NOMO-1 treated with dmso at 0.1 percent for 144 hours (cell line): Measurements from ENCODE around the gene RER1.
"Not testable (repeated sequence)": the region's sequence is repeated elsewhere in the genome, so short reads cannot be mapped to it uniquely, and the experiment has no call there.

Experiments used
- DNase-seq: peaks from one replicate; lab custom pipeline; 2025; ENCODE audit not compliant: unreplicated experiment; lab: John Stamatoyannopoulos, UW

The RER1 gene

DNA sequence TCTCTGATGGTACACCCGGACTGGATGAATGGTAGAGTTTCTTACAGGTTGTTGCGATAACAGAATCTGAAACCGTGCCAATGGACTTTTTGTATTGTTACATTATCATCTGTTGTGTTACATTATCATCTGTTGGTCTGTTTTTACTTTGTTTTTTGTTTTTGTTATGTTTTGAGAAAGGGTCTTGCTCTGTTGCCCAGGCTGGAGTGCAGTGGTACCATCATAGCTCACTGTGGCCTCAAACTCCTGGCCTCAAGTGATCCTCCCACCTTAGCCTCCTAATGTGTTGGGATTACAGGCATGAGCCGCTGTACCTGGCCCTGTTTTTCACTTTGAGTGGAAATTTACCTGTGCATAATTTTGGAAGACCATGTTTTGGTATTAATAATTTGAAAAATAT lies 30.9 kb downstream of the RER1 start:
- no peak for DNase-seq

DNA sequence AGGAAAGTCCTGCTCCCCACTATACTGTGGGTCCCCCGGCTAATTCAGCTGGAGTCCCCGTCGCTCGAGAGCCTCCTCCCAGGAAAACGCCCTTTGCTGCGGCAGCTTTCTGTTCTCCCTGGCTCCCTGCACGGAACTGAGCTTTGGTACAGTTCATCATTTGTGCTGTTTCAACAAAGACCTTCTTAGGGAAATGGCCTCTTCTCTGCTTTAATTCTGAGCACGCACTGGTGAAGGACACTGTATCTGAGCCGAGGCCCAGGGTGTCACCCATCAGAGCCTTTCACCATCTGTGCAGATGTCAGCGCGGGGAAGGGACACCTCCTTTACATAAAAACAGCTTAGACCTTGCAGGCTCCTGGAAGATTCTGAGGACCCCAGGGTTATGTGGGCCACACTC lies 34.3 kb downstream of the RER1 start:
- DNase-seq, result no peak

DNA sequence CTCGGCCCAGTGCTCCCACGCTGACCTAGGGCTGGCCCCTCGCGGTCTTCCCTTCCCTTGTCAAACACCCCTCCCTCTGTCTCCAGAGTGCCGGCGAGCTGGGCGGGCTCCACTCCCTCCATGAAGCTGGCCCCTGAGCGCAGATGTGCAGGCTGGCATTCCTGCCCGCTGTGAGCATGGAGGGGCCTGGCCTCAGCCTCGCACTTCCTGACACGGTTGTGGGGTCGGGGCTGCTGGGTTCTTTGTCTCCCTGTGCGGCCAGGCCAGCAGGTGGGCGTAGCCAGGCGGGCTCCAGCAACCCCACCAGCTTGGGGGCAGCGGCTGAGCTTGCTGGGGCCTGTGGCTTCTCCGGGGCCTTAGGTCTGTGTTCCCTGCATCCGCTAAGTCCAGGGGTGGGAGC lies 34.9 kb downstream of the RER1 start:
- no peak for DNase-seq

DNA sequence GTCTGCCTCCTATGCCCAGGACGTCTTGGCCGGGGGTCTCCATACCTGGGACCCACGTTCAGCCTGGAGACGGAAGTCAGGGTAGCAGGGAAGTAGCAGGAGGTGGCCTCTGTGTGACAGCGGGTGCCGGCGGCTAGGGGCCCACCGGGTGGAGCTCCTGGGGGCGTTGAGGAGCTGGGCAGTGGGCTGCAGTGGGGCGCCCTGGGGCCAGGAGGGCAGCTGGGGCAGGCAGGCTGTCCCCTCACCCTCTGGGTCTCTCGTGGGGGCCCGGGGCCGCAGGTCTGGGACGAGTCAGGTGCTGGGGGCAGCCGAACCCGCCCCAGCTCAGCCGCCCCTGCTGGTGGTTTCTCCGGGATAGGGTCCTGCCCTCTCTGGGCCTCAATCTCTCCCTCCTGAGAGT lies 35.4 kb downstream of the RER1 start:
- no peak for DNase-seq

DNA sequence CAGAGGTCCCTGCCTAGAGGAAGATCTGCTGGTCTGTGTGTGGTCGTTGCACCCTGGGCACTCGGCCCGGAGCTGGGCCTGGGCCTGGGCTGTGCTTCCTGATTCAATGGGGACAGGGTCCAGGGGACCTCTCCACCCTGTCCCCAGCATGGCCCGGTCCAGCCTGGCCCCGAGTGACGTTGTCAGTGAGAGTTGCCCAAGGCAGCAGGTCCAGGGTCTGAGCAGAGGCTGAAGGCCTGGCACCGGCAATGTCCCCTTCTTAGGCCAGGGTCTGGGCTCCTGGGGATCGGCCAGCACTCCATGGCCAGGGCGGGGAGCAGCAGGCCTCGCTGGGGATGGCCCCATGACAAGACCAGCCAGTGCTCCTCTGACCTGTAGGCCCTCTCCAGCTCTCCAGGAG lies 36.3 kb downstream of the RER1 start:
- no peak for DNase-seq

DNA sequence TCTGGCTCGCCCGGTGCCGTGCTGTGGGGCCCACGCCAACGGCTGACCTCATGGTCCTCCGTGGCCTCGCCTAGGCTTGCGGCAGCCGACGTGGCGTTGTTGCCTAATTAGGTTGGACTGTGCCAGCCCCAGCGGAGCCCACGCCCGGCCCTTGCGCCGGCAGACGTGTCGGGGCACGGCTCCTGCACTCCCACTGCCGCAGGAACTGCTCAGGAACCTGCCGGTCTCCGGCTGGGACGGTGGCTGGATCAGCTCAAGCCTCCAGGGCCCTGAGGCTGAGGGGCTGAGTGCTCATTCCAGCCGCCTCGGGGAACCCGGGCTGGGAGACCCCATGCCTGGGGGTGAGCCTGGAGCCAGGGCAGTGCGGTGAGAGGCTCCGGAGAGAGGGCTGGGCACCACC lies 36.8 kb downstream of the RER1 start:
- no peak for DNase-seq

DNA sequence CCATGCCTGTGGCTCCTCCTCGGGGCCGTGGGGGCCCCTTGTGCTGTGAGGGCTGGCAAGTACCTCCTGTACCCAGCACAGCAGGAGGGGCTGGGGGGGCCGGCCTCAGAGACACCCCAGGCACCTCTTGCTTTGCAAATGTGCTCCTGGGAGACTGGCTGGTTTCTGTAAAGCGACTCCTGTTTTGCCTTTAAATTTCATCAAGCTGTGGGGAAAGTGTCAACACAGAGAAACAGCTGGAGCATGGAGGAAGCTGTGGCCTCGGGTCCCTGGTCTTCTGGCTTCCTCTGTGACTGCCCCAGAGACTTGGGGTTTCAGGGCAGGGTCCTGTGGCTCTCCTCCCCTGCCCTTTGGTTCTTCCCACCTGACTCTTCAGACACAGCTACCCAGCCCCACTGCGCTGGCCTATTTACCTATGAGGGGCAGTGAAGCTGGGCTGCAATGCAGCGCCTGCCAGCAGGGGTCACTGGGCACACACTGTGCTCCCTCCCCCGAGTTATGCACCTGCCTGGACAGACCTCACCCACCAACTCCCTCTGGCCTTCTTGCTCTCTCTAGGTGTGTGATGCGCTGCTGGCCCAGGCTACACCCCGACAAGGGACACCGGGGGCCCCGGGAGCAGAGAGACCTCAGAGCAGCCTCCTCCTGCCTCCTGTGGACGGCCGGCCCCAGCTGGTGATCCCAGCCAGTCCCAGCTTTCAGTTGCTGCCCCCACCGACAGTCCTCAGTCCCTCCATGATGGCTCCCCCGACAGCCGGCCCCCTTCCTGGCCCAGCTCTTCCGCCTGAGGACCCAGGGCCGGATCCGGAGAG lies 38.3 kb downstream of the RER1 start:
- no peak for DNase-seq

DNA sequence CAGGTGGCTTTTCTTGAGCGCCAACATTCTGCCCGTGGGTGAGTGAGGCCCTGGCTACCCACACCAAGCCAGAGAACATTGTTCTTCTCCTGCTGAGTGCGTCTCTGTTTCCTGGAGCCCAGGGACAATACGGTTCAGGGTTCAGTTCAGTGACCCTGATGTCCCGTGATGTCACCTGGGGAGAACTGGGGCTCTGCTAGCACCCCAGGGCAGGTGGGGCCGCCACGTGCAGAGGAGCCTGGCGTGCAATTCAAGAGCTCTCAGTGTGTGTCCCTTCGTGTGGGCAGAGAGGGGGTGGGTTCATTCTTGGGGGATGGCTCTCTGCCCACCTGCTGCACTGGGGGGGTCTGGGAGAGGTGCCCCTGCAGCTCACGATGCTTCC lies 38.9 kb downstream of the RER1 start:
- DNase-seq, result no peak

DNA sequence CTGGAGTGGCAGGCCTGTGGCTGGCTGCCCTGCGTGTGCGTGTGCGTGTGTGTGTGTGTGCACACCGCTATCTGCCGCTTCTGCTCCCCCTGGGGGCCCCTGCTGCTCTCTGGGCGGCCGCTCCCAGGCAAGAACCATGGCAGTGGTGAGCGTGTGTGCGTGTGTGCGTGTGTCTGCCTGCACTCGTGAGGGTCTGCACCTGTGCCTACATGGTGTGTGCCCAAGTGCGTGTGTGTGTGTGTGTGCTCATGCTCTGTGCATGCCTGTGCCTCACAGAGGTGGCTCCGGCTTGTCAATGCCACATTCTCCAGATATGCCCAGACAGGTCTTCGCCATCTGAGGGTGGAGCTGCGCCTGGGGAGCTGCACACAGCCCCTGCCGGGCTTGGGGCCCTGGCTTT lies 39.5 kb downstream of the RER1 start:
- no peak for DNase-seq

DNA sequence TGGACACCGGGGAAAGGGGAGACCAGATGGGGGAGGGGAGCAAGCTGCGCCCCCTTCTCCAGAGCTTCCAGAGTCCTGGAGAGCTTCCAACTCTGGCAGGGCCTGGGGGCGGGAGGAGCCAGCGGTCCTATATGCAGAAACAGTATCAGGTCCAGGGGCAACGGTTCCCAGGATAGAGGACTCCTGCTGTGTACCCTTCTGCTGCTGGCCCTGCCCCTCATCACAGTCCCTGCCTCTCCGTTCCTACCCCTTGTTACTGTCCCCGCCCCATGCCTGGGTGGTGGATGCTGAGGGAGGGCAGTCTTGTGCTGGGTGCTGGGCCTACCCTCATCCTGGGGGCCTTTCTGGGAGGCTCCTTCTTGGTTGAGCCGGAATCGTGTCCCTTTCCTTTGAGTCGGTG lies 39.9 kb downstream of the RER1 start:
- no peak for DNase-seq

DNA sequence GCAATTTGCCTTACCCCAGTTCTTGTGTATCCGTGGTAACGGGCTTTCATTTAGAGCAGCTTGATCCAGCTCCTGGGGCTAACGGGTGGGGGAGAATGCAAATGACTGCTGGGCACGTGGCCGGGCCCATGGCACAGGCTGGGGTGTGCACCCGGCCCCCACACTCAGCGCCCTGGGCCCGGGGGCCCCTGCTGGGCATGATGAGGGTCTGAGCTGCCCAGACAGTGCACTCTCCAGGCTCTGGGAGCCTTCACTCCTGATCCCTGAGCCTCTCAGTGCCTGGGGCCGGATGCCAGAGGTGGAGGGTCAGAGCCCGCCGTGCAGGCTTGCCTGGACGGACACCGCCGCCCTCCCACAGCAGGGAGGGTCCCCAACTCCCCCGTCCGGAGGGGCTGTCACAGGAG lies 40.8 kb downstream of the RER1 start:
- DNase-seq, result no peak

DNA sequence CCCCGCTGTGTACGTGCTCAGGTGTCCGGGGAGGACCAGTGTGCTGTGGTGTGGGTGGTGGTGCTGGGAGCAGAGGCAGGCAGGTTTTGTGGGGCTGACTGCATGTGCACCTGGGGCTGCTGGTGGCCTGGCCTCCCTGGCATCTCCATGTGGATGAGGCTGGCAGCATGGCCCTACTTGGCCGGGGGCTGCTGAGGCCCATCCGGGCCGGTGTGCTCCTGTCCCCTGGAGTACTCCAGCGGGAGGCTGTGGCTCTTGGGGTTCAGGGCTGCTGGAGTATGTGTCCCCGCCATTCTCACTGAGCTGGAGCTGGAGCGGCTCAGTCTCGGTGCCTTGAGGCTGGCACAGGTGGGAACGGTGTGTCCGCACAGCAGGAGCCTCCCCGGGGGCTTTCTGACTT lies 41.6 kb downstream of the RER1 start:
- DNase-seq, result no peak

DNA sequence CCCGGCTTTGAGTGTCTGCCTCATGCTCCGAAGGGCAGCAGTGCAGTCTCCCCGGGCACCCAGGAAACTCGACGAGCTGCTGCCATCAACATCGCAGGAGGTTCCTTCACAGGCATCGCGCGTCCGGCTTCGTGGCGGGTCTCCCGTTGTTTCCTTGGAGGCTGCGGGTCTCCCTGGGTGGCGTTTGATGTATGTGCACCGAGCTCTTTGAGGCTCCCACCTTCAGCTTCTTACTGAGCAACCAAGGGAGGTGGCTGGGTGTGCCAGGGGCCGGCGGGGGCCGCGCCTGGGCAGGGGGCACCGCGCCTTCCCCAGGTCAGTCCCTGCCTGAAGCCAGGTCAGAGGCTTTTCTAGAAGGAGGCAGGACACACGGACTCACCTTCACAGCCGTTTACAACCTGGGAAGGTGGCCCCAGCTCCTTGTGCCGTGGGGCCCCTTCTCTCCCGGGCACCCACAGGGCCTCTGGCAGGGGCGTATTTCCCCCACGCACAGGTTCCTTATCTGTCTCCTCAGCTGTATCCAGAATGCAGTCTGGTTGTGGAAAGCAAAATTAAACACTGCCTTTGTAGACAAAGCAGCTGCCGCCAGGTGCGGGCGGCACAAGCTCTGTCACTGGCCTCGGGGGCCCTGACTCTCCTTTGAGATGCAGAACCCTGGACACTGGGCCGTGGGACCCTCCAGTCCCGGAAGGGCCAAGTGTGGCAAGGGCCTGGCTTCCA lies 42.5 kb downstream of the RER1 start:
- DNase-seq, result no peak

DNA sequence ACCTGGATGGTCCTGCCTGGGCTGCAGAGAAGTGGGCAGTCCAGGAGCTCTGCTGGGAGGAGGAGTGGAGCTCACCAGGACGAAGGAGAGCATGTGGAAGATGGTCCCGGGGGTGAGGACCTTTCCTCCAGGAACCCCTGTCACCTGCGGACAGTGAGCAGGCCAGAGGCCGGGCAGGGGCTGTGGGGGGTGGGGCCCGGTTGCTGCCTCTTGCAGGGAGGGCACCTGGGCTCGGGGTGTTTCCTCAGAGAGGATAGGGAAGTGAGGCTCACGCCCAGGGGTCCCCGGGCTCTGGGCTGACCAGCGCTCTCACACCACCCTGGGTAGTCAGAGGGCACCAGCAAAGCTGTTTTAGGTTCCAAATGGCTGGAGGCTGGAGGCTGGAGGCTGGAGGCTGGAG lies 43.5 kb downstream of the RER1 start:
- DNase-seq, result no peak

DNA sequence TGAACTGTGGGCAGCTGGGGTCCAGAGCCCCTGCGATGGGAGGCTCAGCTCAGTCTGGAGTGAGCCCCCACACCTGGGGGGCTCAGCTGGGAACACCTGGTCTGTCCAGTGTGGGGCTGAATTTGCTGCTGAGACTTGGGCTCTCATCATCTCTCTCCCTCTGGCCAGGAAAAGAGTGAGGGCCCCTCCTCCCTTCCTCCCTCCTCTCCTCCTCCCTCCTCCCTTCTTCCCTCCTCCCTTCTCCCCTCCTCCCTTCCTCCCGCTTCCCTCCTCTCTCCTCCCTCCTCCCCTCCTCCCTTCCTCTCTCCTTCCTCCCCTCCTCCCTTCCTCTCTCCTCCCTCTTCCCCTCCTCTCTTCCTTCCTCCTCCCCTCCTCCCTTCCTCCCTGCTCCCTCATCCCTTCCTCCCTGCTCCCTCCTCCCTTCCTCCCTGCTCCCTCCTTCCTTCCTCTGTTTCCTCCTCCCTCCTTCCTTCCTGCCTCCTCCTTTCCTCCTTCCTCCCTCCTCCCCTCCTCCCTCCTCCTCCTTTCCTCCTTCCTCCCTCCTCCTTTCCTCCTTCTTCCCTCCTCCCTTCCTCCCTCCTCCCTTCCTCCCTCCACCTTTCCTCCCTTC lies 44.2 kb downstream of the RER1 start:
- no peak for DNase-seq

DNA sequence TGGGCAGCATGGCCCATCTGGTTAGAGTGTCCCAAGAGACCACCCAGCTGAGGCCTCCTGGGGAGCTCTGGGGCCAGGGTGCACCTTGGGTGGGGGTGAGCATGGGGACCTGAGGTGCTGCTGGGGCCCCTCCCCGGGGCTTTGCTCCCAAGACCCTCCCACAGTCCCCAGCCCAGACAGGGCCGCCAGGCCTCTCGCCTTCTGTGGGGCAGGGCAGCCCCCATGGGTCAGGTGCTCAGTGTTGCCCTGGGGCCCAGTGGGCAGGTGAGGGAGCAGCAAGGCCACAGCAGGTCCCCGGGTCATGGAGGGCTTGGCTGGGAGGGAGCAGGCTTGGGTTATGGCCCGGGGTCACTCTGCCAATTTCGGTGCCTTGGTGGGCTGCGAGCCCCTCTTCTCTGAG lies 45.2 kb downstream of the RER1 start:
- DNase-seq, result no peak

DNA sequence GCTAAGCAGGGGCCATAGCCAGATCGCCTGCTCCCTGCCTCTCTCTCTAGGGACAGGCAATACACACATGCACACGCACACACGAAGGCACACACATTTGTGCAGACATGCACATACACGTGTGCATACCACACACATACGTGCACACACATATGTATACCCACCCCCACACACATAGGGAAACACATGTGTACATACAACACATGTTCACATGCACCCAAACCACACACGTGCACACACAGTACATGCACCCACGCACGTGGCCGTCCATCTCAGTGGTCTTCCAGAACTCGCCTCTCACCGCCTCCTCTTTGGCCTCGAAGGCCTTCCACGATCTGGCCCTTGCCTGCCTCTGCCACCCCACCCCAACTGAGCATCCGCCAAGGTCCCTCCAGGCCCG lies 46.0 kb downstream of the RER1 start:
- DNase-seq, result no peak

DNA sequence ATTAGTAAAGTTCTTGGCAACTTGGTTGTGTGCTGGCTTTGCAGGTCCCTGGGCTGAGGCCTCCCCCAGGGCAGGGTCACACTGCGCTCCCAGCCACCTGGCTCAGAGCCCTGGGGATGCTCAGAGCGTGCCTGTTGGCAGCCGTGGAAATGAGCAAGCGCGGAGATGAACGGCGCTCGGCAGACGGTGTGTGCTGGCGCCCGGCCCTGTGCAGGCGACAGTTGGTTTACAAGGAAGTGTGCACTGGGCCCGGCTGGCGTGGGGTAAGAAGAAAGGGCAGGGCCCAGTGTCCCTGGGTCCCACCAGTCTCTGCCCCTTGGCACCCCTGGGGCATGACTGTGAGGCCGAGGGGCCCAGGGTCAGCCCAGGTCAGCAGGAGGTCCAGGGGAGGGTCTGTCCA lies 46.4 kb downstream of the RER1 start:
- DNase-seq, result no peak

DNA sequence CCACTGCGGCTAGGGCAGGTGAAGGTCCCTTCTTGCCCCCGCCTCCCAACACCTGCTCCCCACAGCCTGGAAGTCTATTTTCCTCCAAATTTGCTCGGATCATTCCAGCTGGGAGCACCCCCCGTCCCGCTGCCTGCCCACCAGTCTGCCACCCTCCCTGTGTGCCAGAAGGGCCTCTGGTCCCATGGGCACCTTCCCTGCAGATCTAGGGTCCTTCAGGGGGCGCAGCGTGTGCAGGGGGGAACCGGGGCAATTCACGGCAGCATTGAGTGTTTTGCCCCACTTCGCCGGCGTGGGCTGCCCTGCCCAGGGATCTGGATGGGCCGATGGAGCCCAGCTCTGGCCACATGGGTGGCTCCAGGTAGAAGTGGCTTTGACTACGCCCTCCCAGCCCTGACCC lies 47.0 kb downstream of the RER1 start:
- DNase-seq, result no peak

DNA sequence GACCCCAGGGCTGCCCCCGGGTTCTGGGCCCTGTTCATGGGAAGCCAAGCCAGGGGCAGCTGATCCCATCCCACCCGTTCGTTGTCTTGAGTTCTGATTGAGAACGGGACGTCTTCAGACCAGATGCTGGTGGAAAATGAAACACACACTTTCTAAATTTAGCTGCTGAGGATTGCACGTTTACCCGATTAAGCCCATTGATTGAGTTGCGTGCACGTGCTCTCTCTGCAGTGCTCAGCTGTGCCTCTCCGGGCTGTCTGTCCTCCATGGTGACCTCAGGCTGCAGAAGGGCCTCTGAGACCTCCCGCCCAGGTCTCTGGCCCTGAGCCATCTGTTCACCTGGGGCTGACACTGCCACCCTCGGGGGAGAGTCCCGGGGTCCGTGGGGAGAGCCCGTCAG lies 47.7 kb downstream of the RER1 start:
- no peak for DNase-seq

DNA sequence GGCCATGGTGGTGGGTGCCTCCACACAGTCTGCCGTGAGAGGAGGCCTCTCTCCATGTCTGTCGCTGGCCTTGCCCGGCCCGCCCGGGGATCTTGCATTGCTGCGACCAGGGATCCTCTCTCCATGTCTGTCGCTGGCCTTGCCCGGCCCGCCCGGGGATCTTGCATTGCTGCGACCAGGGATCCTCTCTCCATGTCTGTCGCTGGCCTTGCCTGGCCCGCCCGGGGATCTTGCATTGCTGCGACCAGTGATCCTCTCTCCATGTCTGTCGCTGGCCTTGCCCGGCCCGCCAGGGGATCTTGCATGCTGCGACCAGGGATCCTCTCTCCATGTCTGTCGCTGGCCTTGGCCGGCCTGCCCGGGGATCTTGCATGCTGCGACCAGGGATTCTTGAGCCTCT lies 48.7 kb downstream of the RER1 start:
- DNase-seq, result not testable (repeated sequence)

DNA sequence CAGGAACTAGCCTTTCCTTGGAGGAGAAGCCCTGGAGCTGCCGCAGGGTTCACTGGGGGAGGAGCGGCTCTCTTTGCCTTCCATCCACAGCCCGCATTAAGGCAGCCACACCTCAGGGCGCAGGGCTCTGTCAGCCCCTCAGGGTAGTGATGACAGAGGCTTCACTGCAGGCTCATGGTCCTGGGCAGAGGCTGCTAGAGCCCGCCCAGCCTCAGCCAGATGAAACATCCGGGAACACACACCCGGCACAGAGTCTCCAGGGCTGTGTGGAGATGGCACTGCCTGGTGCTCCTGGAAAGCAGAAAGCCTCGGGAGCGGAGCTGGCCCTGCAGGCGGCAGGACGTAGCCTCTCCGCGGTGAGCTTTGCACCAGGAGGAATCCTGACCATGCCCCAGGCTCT lies 50.1 kb downstream of the RER1 start:
- no peak for DNase-seq
